H9 (cell line): ENCODE data around the gene SLC26A2. TPM values are rescaled to one million over a fixed set of nuclear protein-coding genes. Genes with fewer than 3 reads are reported as not detected.

Experiments used
- DNase-seq: peaks from one replicate; pipeline ENCODE4 v3.0.0-alpha.2; 2017
- H2AFZ ChIP-seq: one replicate; pipeline ENCODE4 v1.6.1; 2013; ENCODE audit warnings: mild to moderate bottlenecking, low read length, control low read depth, moderate library complexity
- H2AK5ac ChIP-seq: 2 replicates; pipeline ENCODE4 v1.6.1; 2013; ENCODE audit warnings: low read length, control low read depth, mixed read lengths; ENCODE audit not compliant: insufficient read length
- H2BK120ac ChIP-seq: one replicate; pipeline ENCODE4 v1.6.1; 2013; ENCODE audit warnings: low read depth, mild to moderate bottlenecking, low read length, control low read depth, inconsistent platforms; ENCODE audit not compliant: poor library complexity, severe bottlenecking
- H2BK12ac ChIP-seq: 2 replicates; pipeline ENCODE4 v1.6.1; 2013; ENCODE audit warnings: low read length, control low read depth, mixed read lengths, low read depth; ENCODE audit not compliant: insufficient read length
- H2BK15ac ChIP-seq: 2 replicates; pipeline ENCODE4 v1.6.1; 2013; ENCODE audit warnings: low read depth, low read length, control low read depth
- H2BK20ac ChIP-seq: one replicate; pipeline ENCODE4 v1.6.1; 2013; ENCODE audit warnings: low read depth, mild to moderate bottlenecking, low read length, control low read depth, inconsistent platforms; ENCODE audit not compliant: poor library complexity, severe bottlenecking
- H2BK5ac ChIP-seq: 2 replicates; pipeline ENCODE4 v1.6.1; 2013; ENCODE audit warnings: low read length, control low read depth, mixed read lengths; ENCODE audit not compliant: insufficient read length
- H3K14ac ChIP-seq: 2 replicates; pipeline ENCODE4 v1.6.1; 2013; ENCODE audit warnings: low read length, control low read depth; ENCODE audit not compliant: insufficient read depth
- H3K18ac ChIP-seq: 2 replicates; pipeline ENCODE4 v1.6.1; 2013; ENCODE audit warnings: low read depth, mild to moderate bottlenecking, mixed read lengths, low read length, control low read depth; ENCODE audit not compliant: insufficient read length
- H3K23ac ChIP-seq: 2 replicates; pipeline ENCODE4 v1.6.1; 2013; ENCODE audit warnings: low read length, control low read depth, mixed read lengths, low read depth; ENCODE audit not compliant: insufficient read length
- H3K23me2 ChIP-seq: 2 replicates; pipeline ENCODE4 v1.6.1; 2013; ENCODE audit warnings: low read depth, mild to moderate bottlenecking, mixed read lengths, low read length, control low read depth; ENCODE audit not compliant: insufficient read length, poor library complexity, severe bottlenecking
- H3K27ac ChIP-seq: 2 replicates; pipeline ENCODE4 v1.5.1; 2013; ENCODE audit warnings: low read length, control low read depth, mixed read lengths, low read depth; ENCODE audit not compliant: insufficient read length
- H3K27me3 ChIP-seq: 2 replicates; pipeline ENCODE4 v1.6.1; 2013; ENCODE audit warnings: low read length, control low read depth, inconsistent platforms; ENCODE audit not compliant: insufficient read depth
- H3K4ac ChIP-seq: 2 replicates; pipeline ENCODE4 v1.6.1; 2013; ENCODE audit warnings: low read depth, mild to moderate bottlenecking, control low read depth, inconsistent platforms, low read length, moderate library complexity
- H3K4me1 ChIP-seq: 2 replicates; pipeline ENCODE4 v1.6.1; 2013; ENCODE audit warnings: low read length, control low read depth, inconsistent platforms; ENCODE audit not compliant: insufficient read depth
- H3K4me2 ChIP-seq: 2 replicates; pipeline ENCODE4 v1.6.1; 2013; ENCODE audit warnings: low read length, control low read depth, mixed read lengths; ENCODE audit not compliant: insufficient read length, insufficient read depth
- H3K56ac ChIP-seq: 2 replicates; pipeline ENCODE4 v1.6.1; 2013; ENCODE audit warnings: low read depth, mild to moderate bottlenecking, mixed read lengths, low read length, control low read depth; ENCODE audit not compliant: insufficient read length
- H3K79me1 ChIP-seq: 2 replicates; pipeline ENCODE4 v1.6.1; 2013; ENCODE audit warnings: low read depth, mild to moderate bottlenecking, moderate library complexity, low read length, control low read depth, inconsistent platforms; ENCODE audit not compliant: insufficient read depth, poor library complexity, severe bottlenecking
- H3K79me2 ChIP-seq: 2 replicates; pipeline ENCODE4 v1.6.1; 2013; ENCODE audit warnings: low read length, control low read depth, inconsistent platforms; ENCODE audit not compliant: insufficient read depth
- H3K9ac ChIP-seq: 2 replicates; pipeline ENCODE4 v1.6.1; 2013; ENCODE audit warnings: low read length, control low read depth, mixed read lengths; ENCODE audit not compliant: insufficient read length; ENCODE audit errors: extremely low read depth
- H3K9me3 ChIP-seq: one replicate; pipeline ENCODE4 v1.6.1; 2013; ENCODE audit warnings: low read depth, low read length, inconsistent platforms; ENCODE audit not compliant: control insufficient read depth
- H3T11ph ChIP-seq: one replicate; pipeline ENCODE4 v1.6.1; 2013; ENCODE audit warnings: mild to moderate bottlenecking, low read length, control low read depth, inconsistent platforms
- H4K20me1 ChIP-seq: one replicate; pipeline ENCODE4 v1.6.1; 2013; ENCODE audit not compliant: control insufficient read depth, insufficient read length, insufficient read depth
- H4K5ac ChIP-seq: 2 replicates; pipeline ENCODE4 v1.6.1; 2013; ENCODE audit warnings: low read depth, mild to moderate bottlenecking, mixed read lengths, low read length, control low read depth; ENCODE audit not compliant: insufficient read length
- H4K8ac ChIP-seq: replicated peaks from 2 replicates; pipeline ENCODE4 v1.6.1; 2013; ENCODE audit warnings: low read length, control low read depth, mixed read lengths, low read depth; ENCODE audit not compliant: insufficient read length
- H4K91ac ChIP-seq: 2 replicates; pipeline ENCODE4 v1.6.1; 2013; ENCODE audit warnings: low read depth, mild to moderate bottlenecking, moderate library complexity, mixed read lengths, low read length, control low read depth; ENCODE audit not compliant: insufficient read length
- H3K27ac Mint-ChIP-seq, 3 experiments: 2 replicates in 2 of 3; 3 replicates in 1 of 3; pipeline ENCODE4 v1.8.0; 2020 to 2021; ENCODE audit warnings: mixed read lengths in 3 of 3, mild to moderate bottlenecking in 1 of 3, moderate library complexity in 1 of 3
- H3K27me3 Mint-ChIP-seq: 2 replicates; pipeline ENCODE4 v1.8.0; 2021; ENCODE audit warnings: low read depth, mild to moderate bottlenecking, moderate library complexity, mixed read lengths
- H3K36me3 Mint-ChIP-seq, 3 experiments: 2 replicates in 2 of 3; 3 replicates in 1 of 3; pipeline ENCODE4 v1.8.0; 2020 to 2021; ENCODE audit warnings: low read depth in 3 of 3, mixed read lengths in 3 of 3; ENCODE audit not compliant: insufficient read depth in 1 of 3
- H3K4me1 Mint-ChIP-seq, 2 experiments: 2 replicates each; pipeline ENCODE4 v1.8.0; 2020; ENCODE audit warnings: mixed read lengths in 2 of 2
- H3K4me3 Mint-ChIP-seq, 2 experiments: 2 replicates in 1 of 2; 3 replicates in 1 of 2; pipeline ENCODE4 v1.8.0; 2020 to 2021; ENCODE audit warnings: mild to moderate bottlenecking in 2 of 2, mixed read lengths in 2 of 2, moderate library complexity in 1 of 2
- H3K9me3 Mint-ChIP-seq, 2 experiments: 2 replicates in 1 of 2; 3 replicates in 1 of 2; pipeline ENCODE4 v1.8.0; 2020; ENCODE audit warnings: mild to moderate bottlenecking in 2 of 2, mixed read lengths in 2 of 2, moderate library complexity in 1 of 2
- CTCF ChIP-seq: fragments of 200-600 bp; sonication (generic); conservative IDR thresholded peaks from 3 replicates; pipeline ENCODE4 v1.8.0; 2021; ENCODE audit warnings: antibody characterized with exemption, mild to moderate bottlenecking
- WGBS: extraction: QIAGEN DNeasy Blood & Tissue Kit; methylation state at CpG from one replicate; pipeline ENCODE4 v1.1.7; 2013; ENCODE audit warnings: missing lambda C conversion rate, low lambda C conversion rate, mixed read lengths; ENCODE audit not compliant: insufficient read length; ENCODE audit errors: extremely low coverage; 5-methylcytosine and 5-hydroxymethylcytosine counted together
- total RNA-seq: library from RNA; stranded (reverse); gene quantifications from 2 replicates; pipeline ENCODE4 v1.2.1, GENCODE V29; 2021

Gene SLC26A2
- total RNA-seq, 1 experiment from 2014 or later: 5.9 TPM

- DNase-seq: no peak
- no peak overlapping the region for H4K91ac ChIP-seq
- no peaks in the 10 kb centered on the region for H3K79me1 ChIP-seq
- no peak overlapping the region for H2BK12ac ChIP-seq
- no peak overlapping the region for H3K56ac ChIP-seq
- H2AK5ac ChIP-seq: no peak overlapping the region
- H3K4me2 ChIP-seq: no peak overlapping the region
- H3T11ph ChIP-seq: no peak overlapping the region
- no peak overlapping the region for H3K23ac ChIP-seq
- Mint-ChIP-seq H3K27me3 (no peaks in the 10 kb centered on the region; the same call in 1 of the 2 replicates), H3K36me3 (no peaks in the 10 kb centered on the region), H3K9me3 (no peaks in the 10 kb centered on the region; a peak in 1 of 5 replicates), H3K4me1 (peaks cover 3 to 6% of the 10 kb centered on the region in 2 experiments; a peak in 3 of 4 replicates), H3K4me3 (no peak overlapping the region), H3K27ac (no peak overlapping the region)
- no peaks in the 10 kb centered on the region for H3K9me3 ChIP-seq
- H3K18ac ChIP-seq: no peak overlapping the region
- no peak overlapping the region for H4K8ac ChIP-seq
- no peak overlapping the region for H3K9ac ChIP-seq
- no peak overlapping the region for H3K4ac ChIP-seq
- H4K20me1 ChIP-seq: no peaks in the 10 kb centered on the region
- H3K27ac ChIP-seq: no peak overlapping the region
- H3K79me2 ChIP-seq: no peaks in the 10 kb centered on the region
- H3K4me1 ChIP-seq: no peaks in the 10 kb centered on the region; the same call in 1 of the 2 replicates
- no peak overlapping the region for H2BK15ac ChIP-seq
- no CpG with 5 or more reads among the region's 1 CpG for WGBS
- H2BK5ac ChIP-seq: no peak overlapping the region
- no peaks in the 10 kb centered on the region for H3K27me3 ChIP-seq
- no peak overlapping the region for H2BK120ac ChIP-seq
- TF ChIP-seq CTCF: no peak
- H2BK20ac ChIP-seq: no peak overlapping the region
- no peak overlapping the region for H3K14ac ChIP-seq
- no peak overlapping the region for H4K5ac ChIP-seq
- no peaks in the 10 kb centered on the region for H3K23me2 ChIP-seq
- H2AFZ ChIP-seq: no peak overlapping the region
Observed at GRCh38 chr5:149911031-149911430, 49.5 kb upstream of the SLC26A2 start.
